Fibroblast of skin of back (primary cell): ENCODE results near the gene SCYL1.
A peak's percentile ranks its signal among the peaks of the same experiment; 100 is the strongest.

Experiments used
- DNase-seq: peaks from one replicate; pipeline ENCODE4 v3.0.0-alpha.2; 2013

Gene SCYL1

DNA sequence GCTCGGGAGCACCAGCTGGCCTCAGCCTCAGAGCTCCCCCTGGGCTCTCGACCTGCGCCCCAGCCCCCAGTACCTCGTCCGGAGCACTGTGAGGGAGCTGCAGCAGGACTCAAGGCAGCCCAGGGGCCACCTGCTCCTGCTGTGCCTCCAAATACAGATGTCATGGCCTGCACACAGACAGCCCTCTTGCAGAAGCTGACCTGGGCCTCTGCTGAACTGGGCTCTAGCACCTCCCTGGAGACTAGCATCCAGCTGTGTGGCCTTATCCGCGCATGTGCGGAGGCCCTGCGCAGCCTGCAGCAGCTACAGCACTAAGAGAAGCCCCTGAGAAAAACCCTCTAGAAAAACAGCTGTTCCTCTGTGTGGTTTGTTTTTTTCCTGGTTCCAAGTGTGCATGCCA lies 46.5 kb downstream of the SCYL1 start:
- no peak for DNase-seq

DNA sequence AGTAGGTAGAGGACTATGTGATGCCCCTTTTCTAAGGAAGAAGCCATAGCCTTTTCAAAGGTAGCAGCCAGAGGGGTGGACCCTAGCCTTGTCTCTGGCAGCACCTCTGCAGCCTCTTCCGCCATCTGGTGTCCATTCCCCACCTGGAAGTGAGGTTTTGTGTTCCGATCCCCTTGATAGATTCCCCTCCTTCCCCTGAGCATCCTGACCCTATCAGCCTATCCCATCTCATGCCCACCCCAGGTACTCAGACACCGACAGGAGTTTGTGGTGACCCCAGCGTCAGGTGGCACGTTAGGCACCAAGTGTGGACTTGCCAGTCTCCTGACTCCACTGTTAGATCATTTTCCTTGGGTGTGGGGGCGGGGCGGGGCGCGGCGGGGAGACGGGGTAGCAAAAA lies 47.1 kb downstream of the SCYL1 start:
- peak; percentile 56 for DNase-seq

DNA sequence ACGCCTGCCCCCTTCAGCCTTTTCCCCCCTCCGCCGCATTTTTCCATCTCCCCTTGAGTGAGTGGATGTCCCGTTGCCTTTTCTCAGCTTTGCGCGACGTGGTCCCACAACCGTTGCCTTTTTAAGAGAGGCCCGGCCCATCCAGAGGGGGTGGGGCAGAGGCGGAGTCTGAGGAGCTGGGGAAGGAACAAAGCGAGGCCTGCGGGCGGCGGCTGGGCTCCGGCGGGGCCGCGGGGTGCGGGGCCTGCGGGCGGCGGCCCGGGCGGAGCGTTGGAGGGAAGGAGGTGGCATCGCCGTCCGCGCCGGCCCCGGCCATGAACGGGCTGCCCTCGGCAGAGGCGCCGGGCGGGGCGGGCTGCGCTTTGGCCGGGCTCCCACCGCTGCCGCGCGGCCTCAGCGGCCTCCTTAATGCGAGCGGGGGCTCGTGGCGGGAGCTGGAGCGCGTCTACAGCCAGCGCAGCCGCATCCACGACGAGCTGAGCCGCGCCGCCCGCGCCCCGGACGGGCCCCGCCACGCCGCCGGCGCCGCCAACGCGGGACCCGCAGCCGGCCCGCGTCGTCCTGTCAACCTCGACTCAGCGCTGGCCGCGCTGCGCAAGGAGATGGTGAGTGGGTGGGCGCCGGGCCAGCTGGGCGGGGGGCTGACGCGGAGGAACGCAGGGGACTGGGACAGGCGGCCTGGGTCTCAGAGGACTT lies 47.6 kb downstream of the SCYL1 start, which contains the start of gene FAM89B:
TSS of gene FAM89B (plus strand) at position 183 of the 696 bp plus-strand sequence. CDS start at position 315, 132 bp downstream.
- peak; percentile 89 for DNase-seq

DNA sequence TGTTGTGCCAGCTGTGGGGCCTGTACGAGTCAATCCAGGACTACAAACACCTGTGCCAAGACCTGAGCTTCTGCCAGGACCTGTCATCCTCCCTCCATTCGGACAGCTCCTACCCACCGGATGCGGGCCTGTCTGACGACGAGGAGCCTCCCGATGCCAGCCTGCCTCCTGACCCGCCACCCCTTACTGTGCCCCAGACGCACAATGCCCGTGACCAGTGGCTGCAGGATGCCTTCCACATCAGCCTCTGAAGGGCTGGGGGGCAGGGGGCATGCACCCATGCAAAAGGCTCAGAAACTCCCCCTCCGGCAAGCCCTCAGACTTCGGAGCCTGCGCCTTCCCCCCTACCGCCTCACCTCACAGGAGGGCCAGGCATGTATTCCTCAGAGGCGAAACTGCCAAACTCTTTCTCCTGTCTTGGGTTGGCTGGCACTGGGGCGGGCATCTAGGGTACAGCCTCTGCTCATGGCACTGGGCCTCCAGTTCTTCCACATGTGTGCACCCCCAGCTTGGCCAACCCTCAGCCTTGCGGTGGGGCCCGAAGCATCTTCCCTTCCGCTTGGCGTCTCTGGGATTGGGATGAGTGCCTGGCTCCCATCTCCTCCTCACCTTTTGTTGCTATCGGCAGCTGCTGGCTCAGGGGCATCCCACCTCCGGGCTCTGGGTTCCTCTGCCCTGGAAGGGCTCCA lies 48.7 kb downstream of the SCYL1 start:
- no peak for DNase-seq

DNA sequence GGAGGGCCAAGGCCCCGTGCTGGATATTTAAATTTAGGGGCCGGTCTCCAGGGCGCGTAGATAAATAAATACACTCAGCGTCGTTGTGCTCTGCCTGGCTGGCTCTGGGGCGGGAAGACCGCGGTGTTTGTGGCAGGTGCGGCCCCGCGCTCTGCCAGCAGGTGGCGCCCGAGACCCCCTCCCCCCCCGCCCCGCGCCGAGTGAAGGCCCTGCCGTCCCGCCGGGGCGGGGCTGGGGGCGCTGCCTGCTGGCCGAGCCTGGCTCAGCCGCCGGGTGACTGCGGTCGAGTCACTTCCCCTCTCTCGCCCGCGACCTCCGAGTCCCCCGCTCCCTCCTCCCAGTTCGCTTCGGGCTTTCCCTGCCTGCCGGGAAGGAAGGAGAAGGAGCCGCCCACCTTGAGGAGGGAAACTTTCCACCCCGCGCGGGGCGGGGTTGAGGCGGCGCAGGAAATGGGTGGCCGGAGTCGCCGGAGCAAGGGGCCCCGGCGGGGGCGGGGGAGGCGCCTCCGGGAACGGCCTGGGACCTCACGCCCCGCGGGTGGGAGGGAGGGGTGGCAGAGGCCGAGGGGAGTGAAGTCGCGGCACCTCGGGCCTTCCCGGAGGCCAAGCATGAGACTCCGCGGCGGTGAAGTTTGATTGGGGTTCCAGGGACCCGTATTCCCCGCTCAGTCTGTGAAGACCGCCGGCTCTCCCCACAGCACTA lies 49.4 kb downstream of the SCYL1 start:
- peak; percentile 97 for DNase-seq

DNA sequence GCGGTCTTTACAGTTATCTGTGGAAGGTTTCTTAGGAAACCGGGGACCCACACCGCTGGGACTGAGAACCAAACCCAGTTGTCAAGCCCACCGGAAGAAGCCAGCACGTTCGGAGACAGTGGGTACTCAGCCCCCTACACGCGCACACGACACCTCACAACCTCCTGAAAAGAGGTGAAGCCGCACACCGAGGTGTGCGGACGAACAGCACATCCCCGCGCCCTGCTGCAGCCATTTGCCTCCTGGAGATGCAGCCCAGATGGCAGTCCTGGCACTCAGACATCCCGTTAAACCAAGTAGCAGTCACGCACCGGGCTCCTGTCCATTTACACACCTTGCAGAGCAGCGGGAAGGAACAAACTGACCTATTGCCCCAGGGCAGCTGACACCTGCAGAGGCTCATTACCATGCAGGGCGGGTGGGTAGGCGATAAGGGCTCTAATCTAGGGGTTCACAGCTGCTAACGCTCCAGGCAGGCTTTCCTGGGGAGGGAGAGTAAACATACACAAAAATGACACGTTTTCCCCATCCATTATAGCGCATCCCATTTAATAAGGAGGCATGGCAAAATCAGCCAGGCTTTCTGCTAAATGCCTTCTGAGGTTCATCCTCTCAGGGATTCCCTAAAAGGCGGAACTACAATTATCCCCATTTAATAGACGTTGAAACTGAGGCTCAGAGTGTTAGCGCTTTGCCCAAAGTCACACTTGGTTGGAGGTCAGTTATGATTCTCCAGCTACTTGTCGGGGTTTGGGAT lies 50.1 kb downstream of the SCYL1 start:
- no peak for DNase-seq

DNA sequence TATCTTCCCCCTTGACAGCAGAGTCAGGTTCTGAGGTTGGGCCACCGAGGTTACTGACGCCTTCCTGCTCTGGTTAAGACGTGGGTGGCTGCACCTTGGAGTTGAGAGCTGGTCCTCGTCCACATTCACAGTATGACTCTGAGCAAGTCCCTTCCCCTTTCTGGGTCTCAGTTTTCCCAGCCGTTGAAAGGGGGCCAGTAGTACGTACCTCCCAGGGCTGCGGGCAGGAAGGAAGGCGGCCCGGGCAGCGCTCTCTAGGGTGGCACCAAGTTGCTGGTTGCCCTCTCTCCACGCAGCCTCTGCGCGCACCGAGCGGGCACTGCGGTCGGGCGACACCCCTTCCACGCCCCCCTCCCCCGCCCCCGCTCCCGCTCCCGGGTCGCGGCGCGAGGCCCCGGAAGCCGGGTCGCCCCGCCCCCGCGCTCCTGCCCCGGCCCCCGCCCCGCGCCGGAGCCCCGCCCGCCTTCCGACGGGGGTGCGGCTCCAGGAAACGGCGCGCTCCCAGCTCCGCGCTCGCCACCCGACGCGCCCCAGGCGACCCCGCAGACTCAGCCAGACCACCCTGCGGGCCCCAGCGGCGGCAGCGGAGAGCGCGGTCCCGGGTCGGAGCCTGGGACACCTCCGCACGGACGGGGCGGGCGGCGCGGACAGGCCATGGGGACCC lies 50.8 kb downstream of the SCYL1 start, which contains the start of gene EHBP1L1:
TSS of gene EHBP1L1 (plus strand) at position 486 of the 664 bp plus-strand sequence. CDS start 250 bp downstream, outside the sequence.
- peak; percentile 55 for DNase-seq

DNA sequence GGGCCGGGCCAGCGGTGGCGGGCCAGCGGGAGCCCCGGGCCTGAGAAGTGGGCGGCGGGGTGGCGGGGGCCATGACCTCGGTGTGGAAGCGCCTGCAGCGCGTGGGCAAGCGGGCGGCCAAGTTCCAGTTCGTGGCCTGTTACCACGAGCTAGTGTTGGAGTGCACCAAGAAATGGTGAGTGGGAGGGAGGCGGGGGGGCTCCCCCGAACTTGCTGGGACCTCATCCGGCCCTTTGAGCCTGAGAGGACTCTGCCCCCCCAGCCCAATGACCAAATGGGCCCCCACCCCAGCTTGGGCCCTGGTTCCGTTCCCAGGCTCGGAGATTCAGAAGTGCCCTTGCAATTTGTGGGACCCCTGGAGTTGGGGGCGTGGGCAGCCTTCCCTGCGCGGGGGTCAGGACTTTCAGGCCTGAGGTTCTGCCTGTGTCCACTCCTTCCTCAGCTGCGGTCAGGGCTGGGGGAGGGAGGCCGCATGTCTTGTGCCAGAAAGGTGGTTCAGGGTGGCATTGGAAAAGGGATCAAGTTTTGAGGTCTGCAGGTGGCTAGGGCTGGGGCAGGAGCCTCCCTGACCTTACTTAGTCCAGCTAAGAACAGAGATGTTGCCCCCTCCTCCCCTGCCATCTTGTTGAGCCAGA lies 51.5 kb downstream of the SCYL1 start:
- no peak for DNase-seq

DNA sequence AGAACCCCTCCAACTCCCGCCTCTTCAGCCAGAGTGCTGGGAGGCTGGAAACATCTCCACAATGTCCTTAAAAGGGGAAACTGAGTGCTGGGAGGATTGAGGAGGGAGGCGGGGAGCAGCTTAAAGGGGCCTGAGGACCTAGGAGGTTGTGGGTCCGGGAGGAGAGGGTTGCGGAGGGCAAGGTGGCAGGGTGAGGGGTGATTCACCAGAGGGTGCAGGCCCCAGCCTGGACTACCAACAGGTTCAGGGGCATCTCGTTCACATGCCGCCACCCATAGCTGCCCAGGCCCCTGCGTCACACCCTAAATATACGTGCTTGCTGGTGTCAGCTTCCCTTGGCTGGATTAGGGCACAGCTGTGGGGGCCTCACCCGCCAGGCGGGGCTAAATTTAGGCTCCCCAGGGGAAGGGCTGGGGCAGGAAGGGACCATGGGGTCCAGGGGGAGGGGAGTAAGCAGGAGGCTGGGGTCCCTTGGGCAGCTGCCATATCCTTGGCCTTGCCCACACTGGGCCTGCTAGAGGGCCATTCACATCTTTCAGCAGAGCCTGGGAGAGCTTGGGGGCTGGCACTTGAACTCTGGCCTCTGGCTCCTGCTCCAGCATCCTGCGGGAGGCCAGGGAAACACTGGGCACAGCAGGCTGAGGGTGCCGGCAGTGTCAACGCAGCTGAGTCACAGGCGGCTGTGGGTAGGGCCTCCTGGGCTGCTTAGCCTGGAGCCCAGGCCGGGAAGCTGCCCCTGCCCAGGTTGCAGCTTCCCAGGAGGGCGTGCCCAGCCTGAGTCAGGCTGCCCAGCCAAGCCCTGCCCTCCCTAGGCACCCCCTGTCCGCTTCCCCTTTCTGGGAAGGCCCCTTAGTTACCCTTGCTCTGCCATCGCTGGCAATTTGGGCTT lies 52.2 kb downstream of the SCYL1 start:
- DNase-seq = peak; percentile 84

DNA sequence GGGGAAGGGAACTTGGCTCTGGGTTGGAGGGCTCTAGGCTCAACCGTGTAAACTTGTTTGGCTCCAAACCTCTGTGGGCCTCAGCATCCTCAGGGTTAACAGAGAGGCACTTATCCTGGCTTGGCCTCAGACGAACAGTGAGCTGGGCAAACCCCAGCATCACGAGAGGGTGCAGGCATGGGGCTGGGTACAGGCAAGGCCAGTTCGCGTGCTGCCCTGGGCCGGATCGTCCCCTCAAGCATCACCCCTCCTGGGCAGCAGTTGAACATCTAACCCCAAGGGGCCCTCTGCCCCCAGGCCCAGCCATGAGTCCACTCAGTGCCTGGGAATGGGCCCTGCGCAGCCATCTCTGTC lies 52.9 kb downstream of the SCYL1 start:
- DNase-seq = no peak

DNA sequence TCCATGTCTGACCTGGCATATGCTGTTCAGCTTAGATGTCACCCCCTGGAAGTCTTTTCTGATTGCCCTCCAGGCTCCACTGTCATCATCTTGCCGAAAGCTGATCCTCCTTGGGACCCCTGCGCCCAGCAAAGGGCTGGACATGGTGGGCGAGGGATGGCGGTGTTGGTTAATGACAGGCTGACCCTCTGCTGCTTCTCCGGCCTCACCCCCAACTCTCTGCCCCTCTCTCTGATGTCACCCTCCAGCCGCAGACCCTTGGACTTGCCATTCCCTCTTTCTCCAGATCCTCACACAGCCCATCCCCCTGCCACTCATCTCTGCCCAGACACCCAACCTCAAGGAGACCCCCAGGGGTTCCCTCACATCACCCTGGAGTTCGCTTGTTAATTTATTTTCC lies 53.3 kb downstream of the SCYL1 start:
- DNase-seq = no peak

DNA sequence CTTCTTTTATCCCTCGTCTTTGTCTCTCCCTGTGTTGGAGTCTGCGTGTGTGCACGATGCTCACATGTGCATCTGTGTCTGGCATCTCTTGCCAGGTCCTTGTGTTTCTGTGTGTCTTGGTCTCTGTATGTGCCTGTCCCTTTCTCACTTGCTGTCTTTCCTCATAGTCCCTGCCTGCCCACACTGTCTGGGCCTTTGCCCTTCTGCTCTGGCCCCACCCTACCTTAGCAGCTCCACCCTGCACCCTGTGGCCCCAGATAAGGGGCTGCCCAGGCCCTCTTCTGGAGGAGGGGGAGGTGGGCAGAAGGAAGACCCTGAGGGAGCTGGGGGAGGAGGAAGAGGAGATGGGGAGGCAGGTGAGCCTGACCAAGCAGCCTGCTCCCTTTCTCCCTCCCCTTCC lies 53.8 kb downstream of the SCYL1 start:
- no peak for DNase-seq

DNA sequence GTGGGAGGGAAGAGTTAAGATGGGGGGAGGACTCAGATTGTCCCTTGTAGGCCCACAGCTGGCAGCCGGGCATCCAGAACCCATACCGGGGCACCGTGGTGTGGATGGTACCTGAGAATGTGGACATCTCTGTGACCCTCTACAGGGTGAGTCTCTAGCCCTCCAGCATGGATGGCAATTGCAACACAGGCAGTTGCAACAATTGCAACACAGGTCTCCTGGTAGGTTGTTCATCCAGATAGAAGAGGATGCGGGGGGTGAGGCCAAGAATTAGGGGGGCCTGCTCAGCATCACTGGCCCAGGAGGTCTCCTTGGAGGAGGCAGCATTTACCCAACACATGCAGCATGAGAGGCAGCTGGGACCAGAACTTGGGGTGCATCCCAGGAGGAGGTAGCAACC lies 54.4 kb downstream of the SCYL1 start:
- no peak for DNase-seq

DNA sequence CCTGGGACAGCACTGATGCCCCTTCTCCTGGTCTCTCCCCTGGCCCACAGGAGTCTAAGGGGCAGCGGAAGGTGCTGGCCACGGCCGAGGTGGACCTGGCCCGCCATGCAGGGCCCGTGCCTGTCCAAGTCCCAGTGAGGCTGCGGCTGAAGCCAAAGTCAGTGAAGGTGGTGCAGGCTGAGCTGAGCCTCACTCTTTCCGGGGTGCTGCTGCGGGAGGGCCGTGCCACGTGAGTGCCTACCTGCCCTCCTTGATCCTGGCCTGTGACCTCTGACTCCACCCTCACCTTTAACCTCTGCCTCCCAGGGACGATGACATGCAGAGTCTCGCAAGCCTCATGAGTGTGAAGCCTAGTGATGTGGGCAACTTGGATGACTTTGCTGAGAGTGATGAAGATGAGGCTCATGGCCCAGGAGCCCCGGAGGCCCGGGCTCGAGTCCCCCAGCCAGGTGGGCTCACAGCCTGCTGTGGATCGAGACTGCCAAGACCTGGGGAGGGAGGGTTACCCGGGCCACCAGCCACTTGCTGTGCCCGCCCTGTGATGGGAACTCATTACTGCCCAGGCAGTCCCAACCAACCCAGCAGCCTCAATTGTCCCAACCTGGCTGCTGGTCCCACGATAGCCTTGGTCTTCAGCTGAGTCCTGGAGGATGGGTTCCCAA lies 55.3 kb downstream of the SCYL1 start:
- DNase-seq = no peak

DNA sequence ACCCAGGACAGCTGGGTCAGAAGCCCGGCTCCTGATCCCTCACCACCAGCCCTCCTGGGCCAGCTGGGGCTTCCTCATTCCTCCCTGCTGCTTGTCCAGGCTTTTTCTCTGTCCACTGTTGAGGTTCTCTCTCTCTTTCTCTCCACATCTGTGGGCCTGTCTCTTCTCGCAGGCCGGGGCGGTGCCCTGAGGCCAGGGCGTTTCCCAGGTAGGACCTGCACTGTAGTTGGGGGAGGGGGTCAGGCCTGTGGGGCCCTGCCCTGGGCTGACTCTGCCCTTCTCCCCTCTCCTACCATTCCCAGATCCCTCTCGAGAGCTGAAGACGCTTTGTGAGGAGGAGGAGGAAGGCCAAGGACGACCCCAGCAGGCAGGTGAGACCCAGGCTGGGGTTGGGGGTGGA lies 55.9 kb downstream of the SCYL1 start:
- no peak for DNase-seq

DNA sequence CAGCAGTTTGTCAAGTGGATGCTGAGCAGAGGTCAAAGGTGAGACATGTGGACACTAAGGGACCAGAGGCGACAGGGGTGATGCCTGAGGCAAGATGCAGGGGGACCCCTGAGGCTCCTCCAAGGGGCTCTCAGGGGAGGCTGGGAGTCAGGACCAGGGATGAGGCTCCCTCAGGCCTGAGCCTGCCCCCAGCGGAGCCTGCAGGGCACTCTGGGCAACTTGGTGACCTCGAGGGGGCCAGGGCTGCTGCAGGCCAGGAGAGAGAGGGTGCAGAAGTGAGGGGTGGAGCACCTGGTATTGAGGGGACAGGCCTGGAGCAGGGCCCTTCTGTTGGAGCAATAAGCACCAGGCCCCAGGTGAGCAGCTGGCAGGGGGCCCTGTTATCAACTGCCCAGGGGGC lies 57.0 kb downstream of the SCYL1 start:
- DNase-seq = no peak

DNA sequence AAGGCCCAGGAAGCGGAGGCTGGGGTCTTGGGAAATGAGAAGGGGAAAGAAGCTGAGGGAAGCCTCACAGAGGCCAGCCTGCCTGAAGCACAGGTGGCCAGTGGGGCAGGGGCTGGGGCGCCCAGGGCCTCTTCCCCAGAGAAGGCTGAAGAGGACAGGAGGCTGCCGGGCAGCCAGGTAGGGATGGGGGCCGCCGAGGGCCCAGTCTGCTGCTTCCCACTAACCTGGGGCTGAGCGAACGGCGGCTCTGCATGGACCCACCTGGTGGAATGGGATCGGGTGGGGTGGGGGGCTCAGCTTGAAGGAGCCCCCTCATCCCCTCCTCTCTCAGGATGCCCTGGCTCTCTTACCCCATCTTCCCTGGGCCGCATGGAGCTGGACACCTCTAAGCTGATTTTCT lies 58.7 kb downstream of the SCYL1 start:
- DNase-seq = no peak

DNA sequence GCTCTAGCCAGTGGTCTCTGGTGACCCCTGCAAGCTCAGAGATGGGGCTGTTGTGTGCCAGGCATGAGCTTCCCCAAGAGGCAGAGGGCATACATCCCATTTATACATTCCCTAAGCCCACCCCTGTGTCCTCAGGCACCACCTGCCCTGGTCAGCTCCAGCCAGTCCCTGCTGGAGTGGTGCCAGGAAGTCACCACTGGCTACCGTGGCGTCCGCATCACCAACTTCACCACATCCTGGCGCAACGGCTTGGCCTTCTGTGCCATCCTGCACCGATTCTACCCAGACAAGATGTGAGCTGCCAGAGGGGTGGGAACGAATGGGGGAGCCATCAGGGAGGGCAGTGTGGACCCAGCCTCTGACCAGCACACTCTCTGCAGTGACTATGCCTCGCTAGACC lies 59.2 kb downstream of the SCYL1 start:
- no peak for DNase-seq

DNA sequence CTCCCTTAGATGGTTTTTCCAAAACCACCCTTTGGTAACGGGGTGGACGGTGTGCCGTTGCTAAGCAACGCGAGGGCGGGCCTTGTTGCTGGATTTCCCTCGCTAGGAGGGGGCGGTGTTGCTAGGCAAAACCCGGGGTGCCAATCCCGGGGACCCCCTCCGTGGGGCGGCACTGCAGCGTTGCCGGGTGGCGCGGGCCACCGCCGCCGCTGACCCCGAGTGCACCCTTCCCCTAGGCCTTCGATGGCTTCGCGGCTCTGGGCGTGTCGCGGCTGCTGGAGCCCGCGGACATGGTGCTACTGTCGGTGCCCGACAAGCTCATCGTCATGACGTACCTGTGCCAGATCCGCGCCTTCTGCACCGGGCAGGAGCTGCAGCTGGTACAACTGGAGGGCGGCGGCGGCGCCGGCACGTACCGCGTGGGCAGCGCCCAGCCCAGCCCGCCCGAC lies 59.9 kb downstream of the SCYL1 start:
- DNase-seq = no peak
